ENCODE results near the gene PRKD1.

DNA sequence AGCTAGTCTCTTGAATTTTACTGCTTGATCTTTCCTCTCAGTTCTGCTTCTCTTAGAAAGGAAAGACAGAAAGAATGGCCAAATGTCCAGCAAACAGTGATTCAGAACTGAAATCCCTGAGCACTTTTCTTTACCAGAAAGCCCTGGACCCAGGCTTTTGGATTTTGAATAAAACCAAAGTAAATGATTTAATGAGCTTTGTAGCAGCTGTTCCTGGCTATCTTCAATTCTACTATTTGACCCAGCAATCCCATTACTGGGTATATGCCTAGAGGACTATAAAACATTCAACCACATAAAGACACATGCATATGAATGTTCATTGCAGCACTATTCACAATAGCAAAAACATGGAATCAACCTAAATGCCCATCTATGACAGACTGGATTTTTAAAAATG is 187.2 kb downstream of the PRKD1 start:
- TF ChIP-seq, protein P1, sequence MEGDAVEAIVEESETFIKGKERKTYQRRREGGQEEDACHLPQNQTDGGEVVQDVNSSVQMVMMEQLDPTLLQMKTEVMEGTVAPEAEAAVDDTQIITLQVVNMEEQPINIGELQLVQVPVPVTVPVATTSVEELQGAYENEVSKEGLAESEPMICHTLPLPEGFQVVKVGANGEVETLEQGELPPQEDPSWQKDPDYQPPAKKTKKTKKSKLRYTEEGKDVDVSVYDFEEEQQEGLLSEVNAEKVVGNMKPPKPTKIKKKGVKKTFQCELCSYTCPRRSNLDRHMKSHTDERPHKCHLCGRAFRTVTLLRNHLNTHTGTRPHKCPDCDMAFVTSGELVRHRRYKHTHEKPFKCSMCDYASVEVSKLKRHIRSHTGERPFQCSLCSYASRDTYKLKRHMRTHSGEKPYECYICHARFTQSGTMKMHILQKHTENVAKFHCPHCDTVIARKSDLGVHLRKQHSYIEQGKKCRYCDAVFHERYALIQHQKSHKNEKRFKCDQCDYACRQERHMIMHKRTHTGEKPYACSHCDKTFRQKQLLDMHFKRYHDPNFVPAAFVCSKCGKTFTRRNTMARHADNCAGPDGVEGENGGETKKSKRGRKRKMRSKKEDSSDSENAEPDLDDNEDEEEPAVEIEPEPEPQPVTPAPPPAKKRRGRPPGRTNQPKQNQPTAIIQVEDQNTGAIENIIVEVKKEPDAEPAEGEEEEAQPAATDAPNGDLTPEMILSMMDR (IDR thresholded peaks at IDR 0.05), result no peak
- no peak for TF ChIP-seq TEAD4 (IDR thresholded peaks at IDR 0.05; ENCODE audit: borderline replicate concordance, insufficient read depth)
- no peak for TF ChIP-seq POLR2AphosphoS5 (IDR thresholded peaks at IDR 0.05; ENCODE audit: low read depth, low read length)
- TF ChIP-seq, protein P2, sequence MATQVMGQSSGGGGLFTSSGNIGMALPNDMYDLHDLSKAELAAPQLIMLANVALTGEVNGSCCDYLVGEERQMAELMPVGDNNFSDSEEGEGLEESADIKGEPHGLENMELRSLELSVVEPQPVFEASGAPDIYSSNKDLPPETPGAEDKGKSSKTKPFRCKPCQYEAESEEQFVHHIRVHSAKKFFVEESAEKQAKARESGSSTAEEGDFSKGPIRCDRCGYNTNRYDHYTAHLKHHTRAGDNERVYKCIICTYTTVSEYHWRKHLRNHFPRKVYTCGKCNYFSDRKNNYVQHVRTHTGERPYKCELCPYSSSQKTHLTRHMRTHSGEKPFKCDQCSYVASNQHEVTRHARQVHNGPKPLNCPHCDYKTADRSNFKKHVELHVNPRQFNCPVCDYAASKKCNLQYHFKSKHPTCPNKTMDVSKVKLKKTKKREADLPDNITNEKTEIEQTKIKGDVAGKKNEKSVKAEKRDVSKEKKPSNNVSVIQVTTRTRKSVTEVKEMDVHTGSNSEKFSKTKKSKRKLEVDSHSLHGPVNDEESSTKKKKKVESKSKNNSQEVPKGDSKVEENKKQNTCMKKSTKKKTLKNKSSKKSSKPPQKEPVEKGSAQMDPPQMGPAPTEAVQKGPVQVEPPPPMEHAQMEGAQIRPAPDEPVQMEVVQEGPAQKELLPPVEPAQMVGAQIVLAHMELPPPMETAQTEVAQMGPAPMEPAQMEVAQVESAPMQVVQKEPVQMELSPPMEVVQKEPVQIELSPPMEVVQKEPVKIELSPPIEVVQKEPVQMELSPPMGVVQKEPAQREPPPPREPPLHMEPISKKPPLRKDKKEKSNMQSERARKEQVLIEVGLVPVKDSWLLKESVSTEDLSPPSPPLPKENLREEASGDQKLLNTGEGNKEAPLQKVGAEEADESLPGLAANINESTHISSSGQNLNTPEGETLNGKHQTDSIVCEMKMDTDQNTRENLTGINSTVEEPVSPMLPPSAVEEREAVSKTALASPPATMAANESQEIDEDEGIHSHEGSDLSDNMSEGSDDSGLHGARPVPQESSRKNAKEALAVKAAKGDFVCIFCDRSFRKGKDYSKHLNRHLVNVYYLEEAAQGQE (IDR thresholded peaks at IDR 0.05; ENCODE audit: low read depth, low read length), result no peak
- TF ChIP-seq RCOR1 (IDR thresholded peaks at IDR 0.05; ENCODE audit: low read length), result no peak
- TF ChIP-seq SMC3 (IDR thresholded peaks at IDR 0.05; ENCODE audit: low read depth, low read length), result no peak
- no peak for TF ChIP-seq NFIC (IDR thresholded peaks at IDR 0.05; ENCODE audit: borderline replicate concordance)
- no peak for TF ChIP-seq RXRA (IDR thresholded peaks at IDR 0.05; ENCODE audit: borderline replicate concordance, low read depth)
- TF ChIP-seq, protein P3, sequence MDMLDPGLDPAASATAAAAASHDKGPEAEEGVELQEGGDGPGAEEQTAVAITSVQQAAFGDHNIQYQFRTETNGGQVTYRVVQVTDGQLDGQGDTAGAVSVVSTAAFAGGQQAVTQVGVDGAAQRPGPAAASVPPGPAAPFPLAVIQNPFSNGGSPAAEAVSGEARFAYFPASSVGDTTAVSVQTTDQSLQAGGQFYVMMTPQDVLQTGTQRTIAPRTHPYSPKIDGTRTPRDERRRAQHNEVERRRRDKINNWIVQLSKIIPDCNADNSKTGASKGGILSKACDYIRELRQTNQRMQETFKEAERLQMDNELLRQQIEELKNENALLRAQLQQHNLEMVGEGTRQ (IDR thresholded peaks at IDR 0.05; ENCODE audit: borderline replicate concordance, low read depth, low read length), result no peak
- TF ChIP-seq NRF1 (IDR thresholded peaks at IDR 0.05; ENCODE audit: low read depth, low read length), result no peak
- TF ChIP-seq EP300 (IDR thresholded peaks at IDR 0.05; ENCODE audit: borderline replicate concordance in 1 of 2, low read depth in 1 of 2, low read length in 1 of 2), result no peak
- no peak for TF ChIP-seq GABPA (IDR thresholded peaks at IDR 0.05; ENCODE audit: low read depth)
- TF ChIP-seq RFX5 (IDR thresholded peaks at IDR 0.05; ENCODE audit: low read length), result no peak
- TF ChIP-seq, protein P4, sequence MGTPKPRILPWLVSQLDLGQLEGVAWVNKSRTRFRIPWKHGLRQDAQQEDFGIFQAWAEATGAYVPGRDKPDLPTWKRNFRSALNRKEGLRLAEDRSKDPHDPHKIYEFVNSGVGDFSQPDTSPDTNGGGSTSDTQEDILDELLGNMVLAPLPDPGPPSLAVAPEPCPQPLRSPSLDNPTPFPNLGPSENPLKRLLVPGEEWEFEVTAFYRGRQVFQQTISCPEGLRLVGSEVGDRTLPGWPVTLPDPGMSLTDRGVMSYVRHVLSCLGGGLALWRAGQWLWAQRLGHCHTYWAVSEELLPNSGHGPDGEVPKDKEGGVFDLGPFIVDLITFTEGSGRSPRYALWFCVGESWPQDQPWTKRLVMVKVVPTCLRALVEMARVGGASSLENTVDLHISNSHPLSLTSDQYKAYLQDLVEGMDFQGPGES (IDR thresholded peaks at IDR 0.05; ENCODE audit: low read depth, low read length), result no peak

All from SK-N-SH (cell line).